Fibroblast of mammary gland (primary cell): Measurements from ENCODE around the gene COL15A1.

Experiments used
- DNase-seq: peaks from one replicate; pipeline ENCODE4 v3.0.0-alpha.2; 2010; ENCODE audit warnings: low read depth
- H3K4me3 ChIP-seq: 2 replicates; pipeline ENCODE4 v1.5.1; 2011; ENCODE audit warnings: low read depth, mild to moderate bottlenecking, low read length, moderate library complexity; ENCODE audit not compliant: control insufficient read depth
- TF ChIP-seq, protein P1 (sequence below): conservative IDR thresholded peaks from 2 replicates; pipeline ENCODE4 v1.5.1; 2011; ENCODE audit warnings: low read depth, low read length, inconsistent platforms; ENCODE audit not compliant: control insufficient read depth, insufficient read depth

The COL15A1 gene

DNA sequence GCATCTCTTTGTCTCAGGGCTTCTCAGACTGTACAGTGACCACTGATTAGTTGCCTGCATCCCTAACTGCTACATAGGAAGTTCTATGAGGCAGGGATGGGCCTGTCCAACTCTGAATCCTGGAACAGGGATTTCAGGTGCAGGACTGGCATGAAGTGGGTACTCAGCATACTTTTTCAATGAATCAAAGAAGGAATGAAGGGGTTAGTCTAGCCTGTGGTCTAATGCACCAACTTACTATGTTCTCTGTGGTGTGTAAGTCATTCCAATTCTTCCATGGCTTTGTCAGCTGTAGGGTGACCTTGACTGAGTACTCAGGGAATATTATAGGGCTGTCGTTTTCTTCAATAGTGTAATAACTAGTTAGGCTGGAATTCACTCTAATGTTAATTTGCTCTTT, 8.3 kb downstream of the COL15A1 start:
- no peak for DNase-seq
- TF ChIP-seq, protein P1, sequence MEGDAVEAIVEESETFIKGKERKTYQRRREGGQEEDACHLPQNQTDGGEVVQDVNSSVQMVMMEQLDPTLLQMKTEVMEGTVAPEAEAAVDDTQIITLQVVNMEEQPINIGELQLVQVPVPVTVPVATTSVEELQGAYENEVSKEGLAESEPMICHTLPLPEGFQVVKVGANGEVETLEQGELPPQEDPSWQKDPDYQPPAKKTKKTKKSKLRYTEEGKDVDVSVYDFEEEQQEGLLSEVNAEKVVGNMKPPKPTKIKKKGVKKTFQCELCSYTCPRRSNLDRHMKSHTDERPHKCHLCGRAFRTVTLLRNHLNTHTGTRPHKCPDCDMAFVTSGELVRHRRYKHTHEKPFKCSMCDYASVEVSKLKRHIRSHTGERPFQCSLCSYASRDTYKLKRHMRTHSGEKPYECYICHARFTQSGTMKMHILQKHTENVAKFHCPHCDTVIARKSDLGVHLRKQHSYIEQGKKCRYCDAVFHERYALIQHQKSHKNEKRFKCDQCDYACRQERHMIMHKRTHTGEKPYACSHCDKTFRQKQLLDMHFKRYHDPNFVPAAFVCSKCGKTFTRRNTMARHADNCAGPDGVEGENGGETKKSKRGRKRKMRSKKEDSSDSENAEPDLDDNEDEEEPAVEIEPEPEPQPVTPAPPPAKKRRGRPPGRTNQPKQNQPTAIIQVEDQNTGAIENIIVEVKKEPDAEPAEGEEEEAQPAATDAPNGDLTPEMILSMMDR = no peak
- no peak overlapping the region for H3K4me3 ChIP-seq

DNA sequence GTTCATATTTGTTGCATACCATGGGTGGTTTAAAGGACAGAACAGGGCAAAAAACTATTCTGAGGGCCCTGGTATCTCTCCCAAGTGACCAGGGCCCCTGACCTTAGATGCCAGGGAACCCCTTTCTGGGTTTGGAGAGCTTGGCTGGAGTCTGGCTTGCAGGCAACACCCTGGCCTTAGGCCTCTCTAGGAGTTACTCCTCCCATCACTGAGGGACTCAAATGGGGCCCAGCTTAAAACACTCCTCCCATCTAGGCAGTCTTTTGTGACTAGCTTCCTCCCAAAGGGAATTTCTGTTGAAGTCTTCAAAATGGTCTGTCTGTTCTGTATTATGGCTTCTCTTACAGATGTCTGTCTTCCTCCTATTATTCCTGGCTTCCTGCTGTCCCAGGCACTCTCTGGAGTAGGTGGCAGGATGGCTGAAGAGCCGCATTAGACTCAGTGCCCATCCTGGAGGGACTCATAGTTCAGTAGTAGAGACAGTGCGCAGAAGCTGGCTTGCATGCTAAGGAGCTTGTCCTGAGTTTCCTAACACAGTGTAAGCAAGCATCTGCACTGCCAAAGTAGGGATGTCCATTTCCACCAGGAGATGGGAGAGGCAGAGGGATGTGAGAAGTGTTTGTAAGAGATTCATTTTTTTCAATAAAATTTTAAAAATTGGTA, 10.0 kb downstream of the COL15A1 start:
- DNase-seq = no peak
- TF ChIP-seq, protein P1 = no peak
- no peak overlapping the region for H3K4me3 ChIP-seq

DNA sequence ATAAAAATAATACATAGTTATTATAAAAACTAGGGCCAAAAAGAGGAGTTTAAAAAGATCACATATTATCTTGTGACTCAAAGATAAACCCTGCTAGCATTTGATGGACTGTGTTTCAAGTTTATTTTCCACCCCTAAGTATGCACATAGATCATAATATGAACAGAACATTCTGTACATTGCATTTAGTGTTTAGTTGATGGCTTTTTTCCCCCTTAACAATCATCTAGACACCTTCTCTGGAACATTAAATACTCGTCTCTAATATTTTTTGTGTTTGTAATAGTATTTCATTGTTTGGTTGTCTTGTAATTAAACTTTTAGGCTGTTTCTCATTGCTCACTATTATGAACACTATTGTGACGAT, 10.5 kb downstream of the COL15A1 start:
- TF ChIP-seq, protein P1 = no peak
- DNase-seq = no peak
- no peak overlapping the region for H3K4me3 ChIP-seq

DNA sequence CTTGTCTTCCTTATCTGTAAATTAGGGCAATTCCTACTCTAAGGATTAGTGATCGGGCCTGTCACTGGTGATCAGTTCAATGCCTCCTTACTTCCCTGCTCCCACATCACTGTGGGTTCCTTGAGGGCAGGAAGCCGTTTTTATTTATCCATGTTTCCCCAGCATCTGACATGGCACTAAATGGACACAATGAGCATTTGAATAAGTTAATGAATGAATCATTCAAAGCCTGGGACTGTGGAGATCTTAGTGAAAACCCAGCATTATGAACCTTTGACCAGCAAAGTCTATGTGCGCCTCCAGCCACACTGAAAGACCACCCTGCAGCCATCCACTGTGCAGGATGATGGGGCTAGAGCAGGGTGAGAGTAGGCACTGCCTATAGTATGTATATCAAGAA, 11.6 kb downstream of the COL15A1 start:
- TF ChIP-seq, protein P1 = no peak
- no peak for DNase-seq
- no peak overlapping the region for H3K4me3 ChIP-seq

DNA sequence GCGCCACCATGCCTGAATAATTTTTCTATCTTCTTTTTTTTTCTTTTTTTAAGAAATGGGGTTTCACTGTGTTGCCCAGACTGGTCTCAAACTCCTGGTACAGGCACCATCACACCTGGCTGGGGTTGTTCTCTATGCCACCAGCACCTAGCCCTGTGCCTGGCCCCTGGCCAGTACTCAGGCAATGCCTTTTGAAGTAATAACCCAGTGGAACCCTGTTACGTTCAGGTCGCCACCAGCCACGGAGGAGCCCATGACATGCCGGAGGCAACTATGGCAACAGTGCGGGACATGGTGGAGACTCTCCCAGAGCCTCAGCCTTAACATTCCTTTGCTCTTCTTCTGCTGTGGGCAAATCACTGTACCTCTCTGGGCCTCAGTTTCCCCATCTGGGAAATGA, 14.1 kb downstream of the COL15A1 start:
- no peak overlapping the region for H3K4me3 ChIP-seq
- TF ChIP-seq, protein P1 = no peak
- no peak for DNase-seq

DNA sequence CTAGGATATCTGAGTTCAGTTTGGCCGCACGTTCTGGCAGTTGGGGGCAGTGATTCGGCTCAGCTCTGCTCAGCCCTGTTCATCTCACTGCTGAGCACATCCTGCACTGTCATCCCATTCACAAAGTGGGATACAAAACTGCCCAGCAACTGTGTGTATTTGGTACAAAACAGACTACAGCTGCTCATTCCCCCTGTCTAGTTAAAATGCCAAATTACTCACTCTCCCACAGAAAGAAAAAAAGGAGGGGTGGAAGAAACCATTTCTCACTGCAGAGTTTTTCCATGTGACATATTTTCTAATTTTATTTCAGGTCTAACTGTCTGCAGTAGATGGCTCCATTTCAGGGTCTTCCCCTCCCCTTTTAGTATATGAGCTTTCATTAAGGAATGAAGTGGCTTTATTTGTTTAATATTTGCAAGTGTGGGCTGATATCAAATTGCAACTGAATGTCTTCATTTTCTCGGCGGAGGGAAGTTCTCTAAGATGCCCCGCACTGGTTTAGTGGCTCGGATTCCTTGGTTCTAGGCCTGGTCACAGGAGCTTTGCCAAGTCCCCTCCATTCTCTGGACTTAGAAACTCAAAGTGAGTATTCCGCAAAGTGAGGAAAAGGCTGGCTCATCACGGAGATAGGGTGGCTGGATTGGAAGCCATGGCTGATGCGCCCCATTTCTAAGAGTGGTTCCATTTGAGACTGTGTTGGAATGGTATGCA, 14.7 kb downstream of the COL15A1 start:
- peak; percentile 95 for DNase-seq

More for the DNA sequence above, 14.7 kb downstream of the COL15A1 start:
- H3K4me3 ChIP-seq = no peak overlapping the region
- TF ChIP-seq, protein P1 = no peak
